Left lung (tissue), 10 donors: ENCODE data around the gene FOXC2. TPM values are rescaled to one million over a fixed set of nuclear protein-coding genes. Genes with fewer than 3 reads are reported as not detected.

Experiments used
- ATAC-seq: fragments of 200-7000 bp; cut with Tn5 transposase; one replicate; pipeline ENCODE4 v1.9.1; 2020; ENCODE audit warnings: moderate library complexity
- DNase-seq, 4 donors: peaks; one replicate each; pipeline ENCODE4 v3.0.0-alpha.2; 2013 to 2020
- H3K27ac ChIP-seq, 2 donors: fragments of 200-600 bp; sonication (generic) in 1 of 2; one replicate each; pipeline versions ENCODE4 v1.5.0 to v1.8.0; 2020 to 2021
- H3K27me3 ChIP-seq, 2 donors: fragments of 200-600 bp; sonication (generic) in 1 of 2; one replicate each; pipeline versions ENCODE4 v1.5.0 to v1.8.0; 2020 to 2021
- H3K36me3 ChIP-seq, 2 donors: fragments of 200-600 bp; sonication (generic) in 1 of 2; one replicate each; pipeline versions ENCODE4 v1.5.0 to v1.8.0; 2020 to 2021
- H3K4me1 ChIP-seq, 2 donors: fragments of 200-600 bp; one replicate each; pipeline ENCODE4 v1.8.0; 2021
- H3K4me3 ChIP-seq, 2 donors: fragments of 200-600 bp; sonication (generic) in 1 of 2; one replicate each; pipeline versions ENCODE4 v1.5.0 to v1.8.0; 2020 to 2021; ENCODE audit warnings: mild to moderate bottlenecking in 1 of 2
- H3K9me3 ChIP-seq, 2 donors: fragments of 200-600 bp; sonication (generic) in 1 of 2; one replicate each; pipeline versions ENCODE4 v1.5.0 to v1.8.0; 2020 to 2021
- intact Hi-C, 2 donors: fragments of 100-400 bp; cut with DNase I; formaldehyde crosslinking; loops; one replicate each; pipeline versions ENCODE4 v1.11.2 to v1.14.2; 2022
- polyA plus RNA-seq, 6 donors: library from polyadenylated mRNA; unstranded; fragments of 120-200 nt; gene quantifications; one replicate each; pipeline ENCODE4 v1.2.1, GENCODE V29; 2013; ENCODE audit not compliant: insufficient read length in 6 of 6
- total RNA-seq, 2 donors: library from RNA; stranded (reverse); fragmentation: NEBNext Ultra II Directional; extraction: Animal tissue kit (Norgen Biotek cat#: 25700); gene quantifications; one replicate each; pipeline ENCODE4 v1.2.1, GENCODE V29; 2021
- TF ChIP-seq, protein P1 (sequence below), 2 donors: fragments of 200-600 bp; sonication (generic) in 1 of 2; IDR thresholded peaks; one replicate each; pipeline versions ENCODE4 v1.5.0 to v1.8.0; 2021; ENCODE audit warnings: antibody characterized with exemption in 2 of 2
- donor health status: DM: no; HTN: yes; CAD: no.
- donor health status: DM: no; HTN: no; CAD: no.

FOXC2 gene
- total and polyA plus RNA-seq, 8 donors = 0.41 to 2.0 (median 0.93) TPM

DNA sequence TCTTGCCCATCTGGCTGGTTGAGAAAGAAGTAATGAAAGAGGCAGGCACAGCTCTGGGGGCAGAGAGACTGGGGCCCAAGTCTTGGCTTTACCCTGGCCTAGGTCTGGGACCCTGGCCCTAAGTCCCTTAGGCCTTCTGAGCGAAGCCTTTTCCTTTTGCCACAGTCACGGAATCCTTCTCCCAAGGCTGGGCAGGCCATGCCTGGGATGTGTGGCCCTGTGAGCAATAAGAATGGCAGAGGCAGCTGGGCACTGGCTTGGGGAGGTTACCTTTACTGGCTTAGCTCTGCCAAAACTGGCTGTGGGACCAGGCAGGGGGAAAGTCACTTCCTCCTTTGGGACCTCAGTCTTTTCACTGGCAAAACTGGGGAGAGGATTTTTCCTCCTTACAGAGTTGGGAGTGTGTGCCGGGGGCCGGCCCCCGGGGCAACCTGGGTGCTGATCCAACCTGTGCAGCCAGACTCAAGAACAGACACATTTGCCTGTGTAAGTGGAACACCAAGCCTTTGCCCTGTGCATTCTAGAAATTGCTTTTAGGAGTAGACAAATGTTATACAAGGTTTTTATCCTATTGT lies 43.4 kb upstream of the FOXC2 start:
- Histone ChIP-seq H3K27me3 (peaks cover 0 to 49% of the 10 kb centered on the region in 2 donors), H3K27ac (no peak overlapping the region), H3K9me3 (no peaks in the 10 kb centered on the region), H3K4me1 (peaks cover 7 to 12% of the 10 kb centered on the region in 2 donors), H3K36me3 (no peaks in the 10 kb centered on the region), H3K4me3 (no peak overlapping the region)
- ATAC-seq = no peak
- intact Hi-C loops = loop anchor here in 1 of 2 donors (10.0 kb wide), 1 partner anchor 698 kb away; no protein-coding TSS in a partner anchor
- TF ChIP-seq, protein P1, sequence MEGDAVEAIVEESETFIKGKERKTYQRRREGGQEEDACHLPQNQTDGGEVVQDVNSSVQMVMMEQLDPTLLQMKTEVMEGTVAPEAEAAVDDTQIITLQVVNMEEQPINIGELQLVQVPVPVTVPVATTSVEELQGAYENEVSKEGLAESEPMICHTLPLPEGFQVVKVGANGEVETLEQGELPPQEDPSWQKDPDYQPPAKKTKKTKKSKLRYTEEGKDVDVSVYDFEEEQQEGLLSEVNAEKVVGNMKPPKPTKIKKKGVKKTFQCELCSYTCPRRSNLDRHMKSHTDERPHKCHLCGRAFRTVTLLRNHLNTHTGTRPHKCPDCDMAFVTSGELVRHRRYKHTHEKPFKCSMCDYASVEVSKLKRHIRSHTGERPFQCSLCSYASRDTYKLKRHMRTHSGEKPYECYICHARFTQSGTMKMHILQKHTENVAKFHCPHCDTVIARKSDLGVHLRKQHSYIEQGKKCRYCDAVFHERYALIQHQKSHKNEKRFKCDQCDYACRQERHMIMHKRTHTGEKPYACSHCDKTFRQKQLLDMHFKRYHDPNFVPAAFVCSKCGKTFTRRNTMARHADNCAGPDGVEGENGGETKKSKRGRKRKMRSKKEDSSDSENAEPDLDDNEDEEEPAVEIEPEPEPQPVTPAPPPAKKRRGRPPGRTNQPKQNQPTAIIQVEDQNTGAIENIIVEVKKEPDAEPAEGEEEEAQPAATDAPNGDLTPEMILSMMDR (IDR thresholded peaks at IDR 0.05) = no peak
- DNase-seq = peak in 1 of 4 donors; percentile 35

DNA sequence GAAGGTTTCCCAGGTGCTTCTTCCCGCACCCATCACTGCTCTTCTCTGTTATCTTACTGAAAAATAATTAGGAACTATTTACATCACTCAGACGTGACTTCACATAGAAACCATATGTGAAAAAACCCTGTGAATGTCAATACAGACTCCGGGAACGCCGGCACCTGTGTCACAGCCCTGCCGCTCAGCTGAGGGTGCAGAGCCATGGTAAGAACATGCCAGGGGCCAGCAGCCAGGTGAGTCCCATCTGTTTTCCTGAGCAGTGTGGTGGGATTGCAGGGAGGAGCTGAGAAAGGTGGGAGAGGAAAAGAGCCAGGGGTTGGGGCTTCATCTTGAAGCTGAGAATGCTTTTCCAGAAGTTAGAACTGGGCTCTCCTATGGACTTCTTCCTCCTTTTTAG lies 42.6 kb upstream of the FOXC2 start:
- peaks cover 0 to 41% of the 10 kb centered on the region in 2 donors for H3K27me3 ChIP-seq
- TF ChIP-seq, protein P1 (IDR thresholded peaks at IDR 0.05) = no peak
- peaks cover 7% of the 10 kb centered on the region in 2 donors for H3K4me1 ChIP-seq
- ATAC-seq (no peak), DNase-seq (peak in 1 of 4 donors; percentile 29)
- no peaks in the 10 kb centered on the region for H3K36me3 ChIP-seq
- no peak overlapping the region for H3K4me3 ChIP-seq
- H3K9me3 ChIP-seq = no peaks in the 10 kb centered on the region
- intact Hi-C loops = loop anchor here in 1 of 2 donors (10.0 kb wide), 1 partner anchor 699 kb away; no protein-coding TSS in a partner anchor
- no peak overlapping the region for H3K27ac ChIP-seq

DNA sequence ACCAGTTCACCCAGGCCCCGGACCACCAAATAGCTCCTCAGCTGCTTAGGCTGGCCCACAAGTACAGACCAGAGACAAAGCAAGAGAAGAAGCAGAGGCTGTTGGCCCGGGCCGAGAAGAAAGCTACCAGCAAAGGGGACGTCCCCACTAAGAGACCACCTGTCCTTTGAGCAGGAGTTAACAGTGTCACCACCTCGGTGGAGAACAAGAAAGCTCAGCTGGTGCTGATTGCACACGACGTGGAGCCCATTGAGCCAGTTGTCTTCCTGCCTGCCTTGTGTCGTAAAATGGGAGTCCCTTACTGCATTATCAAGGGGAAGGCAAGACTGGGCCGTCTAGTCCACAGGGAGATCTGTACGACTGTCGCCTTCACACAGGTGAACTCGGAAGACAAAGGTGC lies 40.9 kb upstream of the FOXC2 start:
- ATAC-seq (no peak), DNase-seq (no peak)
- Histone ChIP-seq H3K4me1 (no peaks in the 10 kb centered on the region), H3K36me3 (peaks cover 0 to 5% of the 10 kb centered on the region in 2 donors), H3K9me3 (no peaks in the 10 kb centered on the region), H3K27ac (no peak overlapping the region), H3K27me3 (peaks cover 0 to 24% of the 10 kb centered on the region in 2 donors), H3K4me3 (no peak overlapping the region)
- intact Hi-C loops = loop anchor here in 1 of 2 donors (10.0 kb wide), 1 partner anchor 701 kb away; no protein-coding TSS in a partner anchor
- TF ChIP-seq, protein P1 (IDR thresholded peaks at IDR 0.05) = no peak

DNA sequence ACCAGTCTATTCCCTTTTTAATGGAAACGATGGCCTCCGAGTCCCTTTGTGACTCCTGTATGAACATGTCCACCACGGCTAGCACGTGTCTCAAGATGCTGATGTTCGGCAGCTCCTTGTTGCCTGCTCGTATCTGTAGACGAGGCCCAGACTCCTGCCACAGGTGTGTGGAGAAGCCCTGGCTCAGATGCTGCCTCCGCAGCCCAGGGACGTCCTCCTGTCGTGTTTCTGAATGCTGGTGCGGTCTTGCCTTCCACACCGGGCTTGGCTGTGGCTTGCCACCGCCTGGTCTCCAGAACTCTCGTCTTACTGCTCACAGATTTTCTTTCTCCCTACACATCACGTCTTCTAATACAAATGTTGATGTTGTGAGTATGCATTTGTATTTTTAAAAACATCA lies 39.3 kb upstream of the FOXC2 start:
- H3K4me1 ChIP-seq = no peaks in the 10 kb centered on the region
- DNase-seq (peak in 1 of 4 donors; percentile 50), ATAC-seq (no peak)
- H3K9me3 ChIP-seq = no peaks in the 10 kb centered on the region
- intact Hi-C loops = loop anchor here in 1 of 2 donors (10.0 kb wide), 1 partner anchor 703 kb away; no protein-coding TSS in a partner anchor
- TF ChIP-seq, protein P1 (IDR thresholded peaks at IDR 0.05) = no peak
- H3K36me3 ChIP-seq = peaks cover 0 to 18% of the 10 kb centered on the region in 2 donors
- no peak overlapping the region for H3K27ac ChIP-seq
- H3K4me3 ChIP-seq = no peak overlapping the region
- peaks cover 0 to 9% of the 10 kb centered on the region in 2 donors for H3K27me3 ChIP-seq

DNA sequence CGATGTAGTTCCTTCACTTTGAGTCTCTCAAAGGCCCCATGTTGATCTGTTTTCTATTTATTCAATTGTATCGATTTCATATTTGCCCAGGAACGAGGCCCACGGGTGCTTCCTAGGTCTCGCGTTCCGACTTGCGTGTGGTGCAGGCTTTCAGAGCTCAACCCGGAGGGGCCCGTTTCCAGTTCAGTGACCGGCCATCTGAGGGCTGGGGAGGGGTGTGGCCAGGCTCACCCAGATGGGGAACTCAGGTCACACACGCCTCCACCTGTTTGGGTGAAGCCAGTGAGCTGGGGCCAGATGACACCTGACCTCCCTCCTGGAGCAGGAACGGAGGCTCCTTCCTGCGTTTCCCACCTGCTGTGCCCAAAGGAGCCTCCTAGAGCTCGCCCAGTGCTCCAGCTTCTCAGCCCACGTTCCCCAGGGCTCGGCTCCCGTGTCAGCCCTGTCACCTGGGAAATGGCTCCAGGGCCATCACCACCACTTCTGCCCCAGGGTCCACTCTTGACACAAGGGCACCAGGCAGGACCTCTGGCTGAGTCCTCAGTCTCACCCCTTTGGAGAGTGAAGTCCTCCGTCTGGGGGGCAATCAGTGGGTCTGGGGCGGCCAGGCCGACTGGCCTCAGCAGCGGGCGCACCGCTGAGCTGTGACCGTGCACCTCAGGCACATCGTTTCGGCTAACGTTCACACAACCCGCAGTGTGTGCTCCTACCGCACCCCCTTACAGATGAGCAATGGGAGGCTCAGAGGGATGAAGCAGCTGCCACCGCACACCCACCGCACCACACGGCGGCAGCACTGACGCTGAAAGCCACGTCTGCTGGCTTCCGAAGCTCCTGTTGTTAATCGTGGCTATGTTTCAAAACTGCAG lies 38.3 kb upstream of the FOXC2 start:
- intact Hi-C loops = loop anchor here in 1 of 2 donors (10.0 kb wide), 1 partner anchor 703 kb away; no protein-coding TSS in a partner anchor
- H3K9me3 ChIP-seq = no peaks in the 10 kb centered on the region
- TF ChIP-seq, protein P1 (IDR thresholded peaks at IDR 0.05) = no peak
- H3K4me1 ChIP-seq = no peaks in the 10 kb centered on the region
- peaks cover 0 to 22% of the 10 kb centered on the region in 2 donors for H3K36me3 ChIP-seq
- no peak overlapping the region for H3K4me3 ChIP-seq
- no peak for ATAC-seq
- DNase-seq = peak in 1 of 4 donors; percentile 69
- H3K27ac ChIP-seq = no peak overlapping the region
- H3K27me3 ChIP-seq = peaks cover 0 to under 1% of the 10 kb centered on the region in 2 donors
